Suprapubic skin (tissue), 4 donors: ENCODE results near the gene NUCB2.

Source experiments
- EP300 ChIP-seq: sonication (generic); formaldehyde crosslinking; IDR thresholded peaks from one replicate; pipeline ENCODE4 v1.6.1; 2017; ENCODE audit warnings: antibody characterized with exemption
- POLR2A ChIP-seq, 2 donors: fragments of 450-650 bp; IDR thresholded peaks; one replicate each; pipeline ENCODE4 v1.6.1; 2017; ENCODE audit warnings: antibody characterized with exemption in 2 of 2, mild to moderate bottlenecking in 2 of 2, moderate library complexity in 2 of 2
- POLR2AphosphoS5 ChIP-seq, 3 donors: sonication (generic); formaldehyde crosslinking; IDR thresholded peaks; one replicate each; pipeline ENCODE4 v1.6.1; 2017; ENCODE audit warnings: antibody characterized with exemption in 3 of 3
- TF ChIP-seq, protein P1 (sequence below), 2 donors: fragments of 200-600 bp in 1 of 2; fragments of 450-650 bp in 1 of 2; sonication (generic) in 1 of 2; IDR thresholded peaks; one replicate each; pipeline ENCODE4 v1.5.1; 2016 to 2019; ENCODE audit warnings: antibody characterized with exemption in 2 of 2, mild to moderate bottlenecking in 1 of 2, moderate library complexity in 1 of 2

DNA sequence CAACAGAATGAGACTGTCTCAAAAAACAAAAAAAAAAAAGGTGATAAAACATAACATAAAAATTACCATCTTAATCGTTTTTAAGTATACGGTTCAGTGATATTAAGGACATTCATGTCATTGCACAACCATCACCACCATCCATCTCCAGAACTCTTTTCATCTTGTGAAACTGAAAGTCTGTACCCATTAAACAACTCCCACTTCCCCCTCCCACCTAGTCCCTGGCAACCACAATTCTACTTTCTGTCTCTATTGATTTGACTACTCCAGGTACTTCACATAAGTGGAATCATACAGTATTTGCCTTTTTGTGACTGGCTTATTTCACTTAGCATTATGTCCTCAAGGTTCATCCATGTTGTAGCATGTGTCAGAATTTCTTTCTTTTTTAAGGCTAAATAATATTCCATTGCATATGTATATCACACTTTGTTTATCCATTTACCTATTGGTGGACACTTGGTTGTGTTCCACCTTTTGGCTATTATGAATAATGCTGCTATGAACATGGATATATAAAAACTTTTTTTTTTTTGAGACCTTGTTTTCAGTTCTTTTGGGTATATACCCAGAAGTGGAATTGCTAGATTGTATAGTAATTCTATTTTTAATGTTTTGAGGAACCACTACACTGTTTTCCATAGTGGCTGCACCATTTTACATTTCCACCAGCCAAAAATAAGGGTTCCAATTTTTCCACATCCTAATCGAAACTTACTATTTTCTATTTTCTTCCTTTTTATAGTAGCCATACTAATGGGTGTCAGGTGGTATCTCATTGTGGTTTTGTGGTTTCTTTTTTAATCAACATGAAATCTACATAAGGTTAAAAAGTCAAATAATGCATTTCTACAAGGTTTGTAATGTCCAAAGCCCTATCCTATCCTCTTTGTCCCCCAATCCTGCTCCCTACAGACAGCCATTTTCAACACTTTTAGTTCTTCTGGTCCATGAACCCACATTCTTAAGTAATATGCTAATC lies 45.4 kb upstream of the NUCB2 start:
- TF ChIP-seq, protein P1, sequence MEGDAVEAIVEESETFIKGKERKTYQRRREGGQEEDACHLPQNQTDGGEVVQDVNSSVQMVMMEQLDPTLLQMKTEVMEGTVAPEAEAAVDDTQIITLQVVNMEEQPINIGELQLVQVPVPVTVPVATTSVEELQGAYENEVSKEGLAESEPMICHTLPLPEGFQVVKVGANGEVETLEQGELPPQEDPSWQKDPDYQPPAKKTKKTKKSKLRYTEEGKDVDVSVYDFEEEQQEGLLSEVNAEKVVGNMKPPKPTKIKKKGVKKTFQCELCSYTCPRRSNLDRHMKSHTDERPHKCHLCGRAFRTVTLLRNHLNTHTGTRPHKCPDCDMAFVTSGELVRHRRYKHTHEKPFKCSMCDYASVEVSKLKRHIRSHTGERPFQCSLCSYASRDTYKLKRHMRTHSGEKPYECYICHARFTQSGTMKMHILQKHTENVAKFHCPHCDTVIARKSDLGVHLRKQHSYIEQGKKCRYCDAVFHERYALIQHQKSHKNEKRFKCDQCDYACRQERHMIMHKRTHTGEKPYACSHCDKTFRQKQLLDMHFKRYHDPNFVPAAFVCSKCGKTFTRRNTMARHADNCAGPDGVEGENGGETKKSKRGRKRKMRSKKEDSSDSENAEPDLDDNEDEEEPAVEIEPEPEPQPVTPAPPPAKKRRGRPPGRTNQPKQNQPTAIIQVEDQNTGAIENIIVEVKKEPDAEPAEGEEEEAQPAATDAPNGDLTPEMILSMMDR (IDR thresholded peaks at IDR 0.05) = no peak
- TF ChIP-seq EP300 (no peak), POLR2A (IDR thresholded peaks at IDR 0.05) (no peak), POLR2AphosphoS5 (IDR thresholded peaks at IDR 0.05) (no peak)
